HFFc6 (cell line): ENCODE measurements around the gene AGAP3. TPM values are rescaled to one million over a fixed set of nuclear protein-coding genes. Genes with fewer than 3 reads are reported as not detected.

ENCODE experiments used
- DNase-seq: peaks from one replicate; pipeline ENCODE4 v3.0.0-alpha.2; 2018
- H3K27ac Mint-ChIP-seq: 2 replicates; pipeline ENCODE4 v1.8.0; 2020; ENCODE audit warnings: mild to moderate bottlenecking, mixed read lengths
- H3K27me3 Mint-ChIP-seq: 2 replicates; pipeline ENCODE4 v1.8.0; 2021; ENCODE audit warnings: mild to moderate bottlenecking, moderate library complexity, mixed read lengths; ENCODE audit not compliant: insufficient read depth
- H3K36me3 Mint-ChIP-seq: 2 replicates; pipeline ENCODE4 v1.8.0; 2021; ENCODE audit warnings: low read depth, mixed read lengths
- H3K4me1 Mint-ChIP-seq: 2 replicates; pipeline ENCODE4 v1.8.0; 2020; ENCODE audit warnings: low read depth, mixed read lengths
- H3K4me3 Mint-ChIP-seq: 2 replicates; pipeline ENCODE4 v1.8.0; 2020; ENCODE audit warnings: mild to moderate bottlenecking, moderate library complexity, mixed read lengths
- H3K9me3 Mint-ChIP-seq: 2 replicates; pipeline ENCODE4 v1.8.0; 2020; ENCODE audit warnings: mild to moderate bottlenecking, mixed read lengths
- CTCF ChIP-seq: fragments of 200-600 bp; sonication (generic); IDR thresholded peaks from 2 replicates; pipeline ENCODE4 v1.5.0; 2021; ENCODE audit warnings: antibody characterized with exemption, mild to moderate bottlenecking
- total RNA-seq, 6 experiments: library from RNA; stranded (reverse); fragmentation: NEBNext Ultra II Directional; extraction: Animal tissue kit (Norgen Biotek cat#: 25700); gene quantifications; 2 replicates in 1 of 6; 3 replicates in 5 of 6; pipeline ENCODE4 v1.2.3, GENCODE V29; 2021

The AGAP3 gene
- total RNA-seq, 6 experiments from 2014 or later, result 73.3 to 104 (median 82.2) TPM

GRCh38 chr7:151114151-151115090 is 28.1 kb downstream of the AGAP3 start:
- H3K4me3 Mint-ChIP-seq, result peak overlapping the region; percentile 80
- peaks cover 5% of the 10 kb centered on the region; the same call in 1 of the 2 replicates for H3K36me3 Mint-ChIP-seq
- H3K27ac Mint-ChIP-seq, result peak overlapping the region; percentile 86
- no peaks in the 10 kb centered on the region; the same call in 1 of the 2 replicates for H3K27me3 Mint-ChIP-seq
- H3K9me3 Mint-ChIP-seq, result no peaks in the 10 kb centered on the region
- no peak for DNase-seq
- no peak for TF ChIP-seq CTCF
- peaks cover 52% of the 10 kb centered on the region for H3K4me1 Mint-ChIP-seq

- no peaks in the 10 kb centered on the region for H3K9me3 Mint-ChIP-seq
- no peak for DNase-seq
These were observed 29.0 kb downstream of the AGAP3 start for GRCh38 chr7:151115121-151115835.

GRCh38 chr7:151115836-151116418 is 29.7 kb downstream of the AGAP3 start:
- DNase-seq, result no peak
- Mint-ChIP-seq H3K9me3 (no peaks in the 10 kb centered on the region), H3K4me3 (peak overlapping the region; percentile 76), H3K36me3 (peaks cover 11% of the 10 kb centered on the region), H3K4me1 (peaks cover 37% of the 10 kb centered on the region), H3K27ac (peak overlapping the region; percentile 50), H3K27me3 (no peaks in the 10 kb centered on the region; the same call in 1 of the 2 replicates)
- no peak for TF ChIP-seq CTCF

More at GRCh38 chr7:151115121-151115835, 29.0 kb downstream of the AGAP3 start:
- TF ChIP-seq CTCF, result no peak
- Mint-ChIP-seq H3K4me3 (peak overlapping the region; percentile 76), H3K4me1 (peaks cover 44% of the 10 kb centered on the region), H3K27me3 (no peaks in the 10 kb centered on the region; the same call in 1 of the 2 replicates), H3K27ac (peak overlapping the region; percentile 50), H3K36me3 (peaks cover 5% of the 10 kb centered on the region)

GRCh38 chr7:151116603-151117440 is 30.5 kb downstream of the AGAP3 start:
- H3K36me3 Mint-ChIP-seq, result peaks cover 18% of the 10 kb centered on the region
- H3K4me1 Mint-ChIP-seq, result peaks cover 30% of the 10 kb centered on the region
- H3K27ac Mint-ChIP-seq, result no peak overlapping the region
- DNase-seq, result no peak
- TF ChIP-seq CTCF, result no peak
- H3K9me3 Mint-ChIP-seq, result no peaks in the 10 kb centered on the region
- no peak overlapping the region for H3K4me3 Mint-ChIP-seq
- no peaks in the 10 kb centered on the region; the same call in 1 of the 2 replicates for H3K27me3 Mint-ChIP-seq

- H3K27me3 Mint-ChIP-seq, result no peaks in the 10 kb centered on the region; the same call in 1 of the 2 replicates
- no peak for TF ChIP-seq CTCF
- H3K4me3 Mint-ChIP-seq, result no peak overlapping the region
- no peak for DNase-seq
- no peak overlapping the region for H3K27ac Mint-ChIP-seq
- peaks cover 18% of the 10 kb centered on the region for H3K36me3 Mint-ChIP-seq
- peaks cover 22% of the 10 kb centered on the region for H3K4me1 Mint-ChIP-seq
- no peaks in the 10 kb centered on the region for H3K9me3 Mint-ChIP-seq
These were observed 31.3 kb downstream of the AGAP3 start for GRCh38 chr7:151117565-151117964.
